WTC11 (cell line): ENCODE measurements around the gene RAB15. TPM values are rescaled to one million over a fixed set of nuclear protein-coding genes. Genes with fewer than 3 reads are reported as not detected.

Experiments used
- total RNA-seq: library from RNA; stranded (reverse); gene quantifications from 3 replicates; pipeline ENCODE4 v1.2.3, GENCODE V29; 2021

Gene RAB15
- total RNA-seq, 1 experiment from 2014 or later = 49.1 TPM

Other genes with a start within 250 kb of the RAB15 start
- 2.5 to 3.2 TPM (median 2.8 TPM) in 3 replicates for gene SPTB, start 92.4 kb downstream of the RAB15 start, total RNA-seq
- gene CHURC1, start 57.9 kb downstream of the RAB15 start, total RNA-seq = 47.3 to 52.4 TPM (median 49.1 TPM) in 3 replicates
- gene GPX2, start 29.6 kb downstream of the RAB15 start, total RNA-seq = 0.80 to 1.5 TPM (median 1.0 TPM) in 3 replicates
- 14.2 to 18.2 TPM (median 17.3 TPM) in 3 replicates for gene FNTB, start 14.6 kb upstream of the RAB15 start, total RNA-seq
- 51.2 to 58.5 TPM (median 57.6 TPM) in 3 replicates for gene MAX, start 130.2 kb upstream of the RAB15 start, total RNA-seq